HCT116 (cell line): ENCODE data around the gene MAP3K7CL. TPM values are rescaled to one million over a fixed set of nuclear protein-coding genes. Genes with fewer than 3 reads are reported as not detected.

Source experiments
- ATAC-seq: fragments of 200-7000 bp; cut with Tn5 transposase; 2 replicates; pipeline ENCODE4 v1.9.1; 2020; ENCODE audit warnings: mild to moderate bottlenecking, moderate library complexity
- BruUV-seq: library from RNA; stranded (reverse); fragments of 400-500 nt; replicated peaks from 2 replicates; lab custom pipeline; 2021; lab: Mats Ljungman, UMichigan
- CTCF ChIA-PET: fragments of 300-600 bp; sonication (Branson Sonifier 250); formaldehyde crosslinking; loops from one replicate; lab custom pipeline; 2021; ENCODE audit warnings: antibody characterized with exemption; lab: Charles Lee
- POLR2A ChIA-PET: fragments of 300-600, 350-600 bp; sonication (Branson Sonifier 250); formaldehyde crosslinking; loops from one replicate; lab custom pipeline; 2021; ENCODE audit warnings: antibody characterized with exemption; lab: Charles Lee
- RAD21 ChIA-PET, 2 experiments: fragments of 300-600 bp; sonication (Branson Sonifier 250); formaldehyde crosslinking; loops; one replicate each; lab custom pipeline; 2023; ENCODE audit warnings: low total read pairs in 2 of 2; ENCODE audit not compliant: uncharacterized antibody in 2 of 2, unreplicated experiment in 2 of 2, low non-redundant PET in 1 of 2; lab: Charles Lee
- DNase-seq: peaks from one replicate; pipeline ENCODE4 v3.0.0-alpha.2; 2010; ENCODE audit warnings: low read depth, low spot score
- H2AFZ ChIP-seq: fragments of 200-600 bp; shearing (Covaris generic), sonication (generic); 2 replicates; pipeline ENCODE4 v1.6.1; 2017; ENCODE audit warnings: low read depth, mixed run types, mixed read lengths, antibody characterized with exemption, low read length; ENCODE audit not compliant: poor library complexity, severe bottlenecking
- H3K27ac ChIP-seq: 2 replicates; pipeline ENCODE4 v1.5.1; 2012; ENCODE audit warnings: low read depth, low read length
- H3K27me3 ChIP-seq: fragments of 200-600 bp; sonication (generic); 2 replicates; pipeline ENCODE4 v1.6.1; 2016; ENCODE audit warnings: mixed run types, low read length, mixed read lengths; ENCODE audit not compliant: insufficient read depth
- H3K36me3 ChIP-seq, 2 experiments: fragments of 200-500 bp in 1 of 2; fragments of 200-600 bp in 1 of 2; sonication (Bioruptor generic) in 1 of 2; sonication (generic) in 1 of 2; 2 replicates each; pipeline versions ENCODE4 v1.5.1 to v1.6.1; 2014 to 2016; ENCODE audit warnings: low read length in 2 of 2, inconsistent platforms in 1 of 2, mixed read lengths in 1 of 2, mixed run types in 1 of 2; ENCODE audit not compliant: insufficient read depth in 2 of 2, control insufficient read depth in 1 of 2
- H3K4me1 ChIP-seq, 2 experiments: fragments of 200-600 bp in 1 of 2; sonication (generic) in 1 of 2; 2 replicates each; pipeline versions ENCODE4 v1.5.1 to v1.6.1; 2012 to 2017; ENCODE audit warnings: low read length in 2 of 2, inconsistent platforms in 1 of 2, mild to moderate bottlenecking in 1 of 2, mixed read lengths in 1 of 2, mixed run types in 1 of 2, moderate library complexity in 1 of 2; ENCODE audit not compliant: insufficient read depth in 2 of 2, control insufficient read depth in 1 of 2
- H3K4me2 ChIP-seq: fragments of 200-600 bp; sonication (generic); 2 replicates; pipeline ENCODE4 v1.6.1; 2017; ENCODE audit warnings: mixed run types, low read length, mixed read lengths
- H3K4me3 ChIP-seq, 2 experiments: fragments of 200-600 bp in 1 of 2; sonication (generic) in 1 of 2; replicated peaks in 1 of 2; 2 replicates each; pipeline ENCODE4 v1.5.1; 2011 to 2016; ENCODE audit warnings: low read length in 2 of 2, control low read depth in 1 of 2, low read depth in 1 of 2, mild to moderate bottlenecking in 1 of 2, mixed read lengths in 1 of 2, mixed run types in 1 of 2
- H3K79me2 ChIP-seq: fragments of 200-600 bp; sonication (generic); 2 replicates; pipeline ENCODE4 v1.6.1; 2017; ENCODE audit warnings: mild to moderate bottlenecking, mixed run types, low read length, moderate library complexity, mixed read lengths; ENCODE audit not compliant: insufficient read depth
- H3K9ac ChIP-seq: fragments of 200-600 bp; sonication (generic); 2 replicates; pipeline ENCODE4 v1.6.1; 2016; ENCODE audit warnings: low read length, mixed read lengths
- H3K9me2 ChIP-seq: fragments of 200-600 bp; sonication (generic), shearing (Covaris generic); 2 replicates; pipeline ENCODE4 v1.6.1; 2017; ENCODE audit warnings: mixed run types, mild to moderate bottlenecking, moderate library complexity; ENCODE audit not compliant: insufficient read depth
- H3K9me3 ChIP-seq, 2 experiments: fragments of 200-500 bp in 1 of 2; fragments of 200-600 bp in 1 of 2; sonication (Bioruptor generic) in 1 of 2; sonication (generic) in 1 of 2; 2 replicates each; pipeline ENCODE4 v1.6.1; 2014 to 2017; ENCODE audit warnings: low read length in 2 of 2, mixed read lengths in 2 of 2, inconsistent platforms in 1 of 2, low read depth in 1 of 2, mild to moderate bottlenecking in 1 of 2, mixed run types in 1 of 2, moderate library complexity in 1 of 2; ENCODE audit not compliant: control insufficient read depth in 1 of 2, insufficient read depth in 1 of 2
- H4K20me1 ChIP-seq: fragments of 200-600 bp; sonication (generic), shearing (Covaris generic); 2 replicates; pipeline ENCODE4 v1.6.1; 2017; ENCODE audit warnings: mixed run types, mild to moderate bottlenecking, moderate library complexity; ENCODE audit not compliant: insufficient read depth
- CBX3 ChIP-seq: IDR thresholded peaks from 2 replicates; pipeline ENCODE4 v1.6.1; 2012; ENCODE audit warnings: low read depth
- CEBPB ChIP-seq: IDR thresholded peaks from 2 replicates; pipeline ENCODE4 v1.6.1; 2012; ENCODE audit warnings: low read depth
- CTCF ChIP-seq, 3 experiments: fragments of 200-600 bp in 1 of 3; sonication (generic) in 1 of 3; IDR thresholded peaks in 2 of 3; conservative IDR thresholded peaks in 1 of 3; 2 replicates each; pipeline ENCODE4 v1.5.1; 2012 to 2017; ENCODE audit warnings: low read depth in 2 of 3, low read length in 2 of 3, antibody characterized with exemption in 1 of 3, borderline replicate concordance in 1 of 3, control low read depth in 1 of 3, mild to moderate bottlenecking in 1 of 3, mixed read lengths in 1 of 3, mixed run types in 1 of 3, moderate library complexity in 1 of 3; ENCODE audit not compliant: insufficient read depth in 1 of 3
- EGR1 ChIP-seq: IDR thresholded peaks from 2 replicates; pipeline ENCODE4 v1.6.1; 2012; ENCODE audit warnings: low read depth
- ELF1 ChIP-seq: IDR thresholded peaks from 2 replicates; pipeline ENCODE4 v1.6.1; 2012; ENCODE audit warnings: low read depth, borderline replicate concordance
- EZH2 ChIP-seq: fragments of 200-600 bp; sonication (generic); IDR thresholded peaks from 2 replicates; pipeline ENCODE4 v1.6.1; 2017; ENCODE audit warnings: antibody characterized with exemption, mixed run types
- FOSL1 ChIP-seq: IDR thresholded peaks from 2 replicates; pipeline ENCODE4 v1.6.1; 2012; ENCODE audit warnings: low read depth
- JUND ChIP-seq: IDR thresholded peaks from 2 replicates; pipeline ENCODE4 v1.6.1; 2012
- MAX ChIP-seq: IDR thresholded peaks from 2 replicates; pipeline ENCODE4 v1.6.1; 2012
- POLR2A ChIP-seq: IDR thresholded peaks from 2 replicates; pipeline ENCODE4 v1.7.0; 2011; ENCODE audit warnings: borderline replicate concordance; ENCODE audit not compliant: insufficient read depth, insufficient read length; ENCODE audit errors: extremely low read depth
- REST ChIP-seq: IDR thresholded peaks from 2 replicates; pipeline ENCODE4 v1.6.1; 2012; ENCODE audit warnings: low read depth
- SIN3A ChIP-seq: IDR thresholded peaks from 2 replicates; pipeline ENCODE4 v1.6.1; 2012; ENCODE audit warnings: low read depth
- SRF ChIP-seq: IDR thresholded peaks from 2 replicates; pipeline ENCODE4 v1.6.1; 2012; ENCODE audit warnings: low read depth
- TCF7L2 ChIP-seq: IDR thresholded peaks from 2 replicates; pipeline ENCODE4 v1.7.0; 2011; ENCODE audit warnings: borderline replicate concordance, inconsistent platforms; ENCODE audit not compliant: insufficient read depth, insufficient read length; ENCODE audit errors: extremely low read depth
- ZFX ChIP-seq: fragments of 450-650 bp; IDR thresholded peaks from 2 replicates; pipeline ENCODE4 v1.6.1; 2017
- ZNF274 ChIP-seq: fragments of 200-500 bp; sonication (Bioruptor generic); IDR thresholded peaks from 2 replicates; pipeline ENCODE4 v1.6.1; 2014; ENCODE audit warnings: mild to moderate bottlenecking, low read depth, low read length, inconsistent platforms
- intact Hi-C: fragments of 100-400 bp; cut with micrococcal nuclease; formaldehyde crosslinking; loops from 2 replicates; pipeline ENCODE4 v1.10.0; 2022
- total RNA-seq: library from RNA; stranded (reverse); gene quantifications from one replicate; pipeline ENCODE4 v1.2.1, GENCODE V29; 2021; ENCODE audit not compliant: unreplicated experiment

Gene MAP3K7CL
- total RNA-seq, 1 experiment from 2014 or later = 0.57 TPM

- no peak overlapping the region for H3K9ac ChIP-seq
- no peaks in the 10 kb centered on the region for H4K20me1 ChIP-seq
- ChIA-PET POLR2A (no interaction called here), CTCF (no interaction called here), RAD21 (no interaction called here)
- H3K4me3 ChIP-seq = no peak overlapping the region
- TF ChIP-seq CEBPB (no peak), REST (no peak), ELF1 (no peak), EZH2 (no peak), SRF (no peak), MAX (no peak), EGR1 (no peak), CTCF (IDR thresholded peaks at IDR 0.05 in 2 of 3, conservative IDR thresholded peaks at IDR 0.05 in 1 of 3; ENCODE audit: borderline replicate concordance in 1 of 3, insufficient read depth in 1 of 3, low read depth in 2 of 3, low read length in 2 of 3) (no peak), POLR2A (no peak), JUND (no peak), ZFX (no peak), TCF7L2 (no peak), CBX3 (no peak), ZNF274 (no peak), SIN3A (no peak), FOSL1 (no peak)
- H3K4me1 ChIP-seq = peaks cover 25 to 60% of the 10 kb centered on the region in 2 experiments
- BruUV-seq = no TSS peak
- no peaks in the 10 kb centered on the region for H3K79me2 ChIP-seq
- DNase-seq = no peak
- no peaks in the 10 kb centered on the region for H3K36me3 ChIP-seq
- H3K27ac ChIP-seq = no peak overlapping the region
- H3K9me2 ChIP-seq = no peaks in the 10 kb centered on the region
- no peak for ATAC-seq
- no peaks in the 10 kb centered on the region for H3K27me3 ChIP-seq
- no peak overlapping the region for H3K4me2 ChIP-seq
- peak overlapping the region; percentile 13 for H2AFZ ChIP-seq
- no peaks in the 10 kb centered on the region for H3K9me3 ChIP-seq
- intact Hi-C loops = no loop called here
These were observed 55.8 kb downstream of the MAP3K7CL start for GRCh38 chr21:29186246-29186645.
